ENCODE data around the gene RNF149.

RNF149 gene

GRCh38 chr2:101230541-101231001, 77.9 kb downstream of the RNF149 start:
- peaks cover 6% of the 10 kb centered on the region for H3K36me3 Mint-ChIP-seq (ENCODE audit: low read depth)
- peaks cover 7% of the 10 kb centered on the region for H3K9me3 Mint-ChIP-seq
- H3K27ac Mint-ChIP-seq, result no peak overlapping the region
- peaks cover 1% of the 10 kb centered on the region for H3K4me1 Mint-ChIP-seq (ENCODE audit: low read depth)
- no peak overlapping the region for H3K4me3 Mint-ChIP-seq
- H3K27me3 Mint-ChIP-seq (ENCODE audit: low read depth), result no peaks in the 10 kb centered on the region
